ENCODE data around the gene IL2RA. TPM values are rescaled to one million over a fixed set of nuclear protein-coding genes. Genes with fewer than 3 reads are reported as not detected.

The IL2RA gene
- total RNA-seq, 1 experiment from 2014 or later, result not detected

- Histone ChIP-seq H2BK20ac (ENCODE audit: low read depth, low read length, poor library complexity, severe bottlenecking) (no peak overlapping the region), H3T11ph (ENCODE audit: low read length) (no peak overlapping the region), H2BK15ac (ENCODE audit: low read depth, low read length) (no peak overlapping the region), H3K23ac (ENCODE audit: insufficient read length, low read depth, low read length) (no peak overlapping the region), H2AK5ac (ENCODE audit: insufficient read length, low read length) (no peak overlapping the region), H2BK120ac (ENCODE audit: low read depth, low read length, poor library complexity, severe bottlenecking) (no peak overlapping the region), H3K9me3 (ENCODE audit: control insufficient read depth, low read depth, low read length) (no peaks in the 10 kb centered on the region), H3K27me3 (ENCODE audit: insufficient read depth, low read length) (no peaks in the 10 kb centered on the region), H4K5ac (ENCODE audit: insufficient read length, low read depth, low read length) (no peak overlapping the region), H2BK5ac (ENCODE audit: insufficient read length, low read length) (no peak overlapping the region), H2BK12ac (ENCODE audit: insufficient read length, low read depth, low read length) (no peak overlapping the region), H2AFZ (ENCODE audit: low read length) (no peak overlapping the region), H3K79me2 (ENCODE audit: insufficient read depth, low read length) (no peaks in the 10 kb centered on the region), H3K18ac (ENCODE audit: insufficient read length, low read depth, low read length) (no peak overlapping the region), H3K4ac (ENCODE audit: low read depth, low read length) (no peak overlapping the region), H4K91ac (ENCODE audit: insufficient read length, low read depth, low read length) (no peak overlapping the region), H3K27ac (ENCODE audit: insufficient read length, low read depth, low read length) (no peak overlapping the region), H3K9ac (ENCODE audit: extremely low read depth, insufficient read length, low read length) (no peak overlapping the region), H3K56ac (ENCODE audit: insufficient read length, low read depth, low read length) (no peak overlapping the region), H4K20me1 (ENCODE audit: control insufficient read depth, insufficient read depth, insufficient read length) (no peaks in the 10 kb centered on the region), H3K14ac (ENCODE audit: insufficient read depth, low read length) (no peak overlapping the region), H3K4me2 (ENCODE audit: insufficient read depth, insufficient read length, low read length) (no peak overlapping the region), H3K79me1 (ENCODE audit: insufficient read depth, low read depth, low read length, poor library complexity, severe bottlenecking) (no peaks in the 10 kb centered on the region), H4K8ac (replicated peaks; ENCODE audit: insufficient read length, low read depth, low read length) (no peak overlapping the region), H3K23me2 (ENCODE audit: insufficient read length, low read depth, low read length, poor library complexity, severe bottlenecking) (no peaks in the 10 kb centered on the region), H3K4me1 (ENCODE audit: insufficient read depth, low read length) (no peaks in the 10 kb centered on the region; the same call in 1 of the 2 replicates)
- peaks cover 0 to 4% (median 2%) of the 10 kb centered on the region in 3 experiments; a peak in 2 of 7 replicates for H3K36me3 Mint-ChIP-seq (ENCODE audit: insufficient read depth in 1 of 3, low read depth in 3 of 3)
- no peaks in the 10 kb centered on the region; the same call in none of the 2 replicates for H3K27me3 Mint-ChIP-seq (ENCODE audit: low read depth)
- WGBS (ENCODE audit: extremely low coverage, insufficient read length, low lambda C conversion rate), result no CpG with 5 or more reads among the region's 8 CpGs
- peaks cover 5 to 13% of the 10 kb centered on the region in 2 experiments for H3K9me3 Mint-ChIP-seq
- DNase-seq, result no peak
- TF ChIP-seq CTCF (conservative IDR thresholded peaks at IDR 0.05), result no peak
- H3K27ac Mint-ChIP-seq, result no peak overlapping the region
- peaks cover 0 to 8% of the 10 kb centered on the region in 2 experiments; a peak in 2 of 4 replicates for H3K4me1 Mint-ChIP-seq
- H3K4me3 Mint-ChIP-seq, result no peak overlapping the region
Observed at GRCh38 chr10:6011558-6011957, 50.6 kb downstream of the IL2RA start.

Data from H9 (cell line).